IMR-90 (cell line): ENCODE results near the gene CMC2. TPM values are rescaled to one million over a fixed set of nuclear protein-coding genes. Genes with fewer than 3 reads are reported as not detected.

Experiments used
- ATAC-seq: fragments of 200-7000 bp; cut with Tn5 transposase; 2 replicates; pipeline ENCODE4 v1.9.1; 2020; ENCODE audit warnings: low read depth, mild to moderate bottlenecking, moderate library complexity
- BruUV-seq: library from RNA; stranded (reverse); fragments of 400-500 nt; replicated peaks from 2 replicates; lab custom pipeline; 2021; lab: Mats Ljungman, UMichigan
- CTCF ChIA-PET: fragments of 300-600 bp; formaldehyde crosslinking; extraction: SDS; loops from one replicate; lab custom pipeline; 2021; ENCODE audit warnings: antibody characterized with exemption; lab: Yijun Ruan, JAX
- POLR2A ChIA-PET: fragments of 300-600 bp; sonication (Branson Sonifier 250); formaldehyde crosslinking; loops from one replicate; lab custom pipeline; 2022; ENCODE audit warnings: antibody characterized with exemption; ENCODE audit not compliant: unreplicated experiment; lab: Charles Lee
- DNase-seq: peaks from one replicate; pipeline ENCODE4 v3.0.0; 2013
- H2AFZ ChIP-seq: replicated peaks from 2 replicates; pipeline ENCODE3; 2013; ENCODE audit warnings: low read length, mild to moderate bottlenecking; ENCODE audit not compliant: poor library complexity
- H2AK5ac ChIP-seq: 2 replicates; pipeline ENCODE4 v1.6.1; 2013; ENCODE audit warnings: low read depth, low read length, inconsistent platforms
- H2AK9ac ChIP-seq: replicated peaks from 2 replicates; pipeline ENCODE3; 2013; ENCODE audit warnings: mild to moderate bottlenecking, low read depth, low read length, moderate library complexity; ENCODE audit not compliant: poor library complexity
- H2BK120ac ChIP-seq: 2 replicates; pipeline ENCODE4 v1.6.1; 2013; ENCODE audit warnings: low read depth, low read length, inconsistent platforms
- H2BK15ac ChIP-seq: 3 replicates; pipeline ENCODE4 v1.6.1; 2013; ENCODE audit warnings: low read depth, low read length, inconsistent platforms
- H2BK20ac ChIP-seq: 2 replicates; pipeline ENCODE4 v1.6.1; 2013; ENCODE audit warnings: low read depth, mild to moderate bottlenecking, inconsistent platforms, low read length, moderate library complexity
- H2BK5ac ChIP-seq: 2 replicates; pipeline ENCODE4 v1.6.1; 2013; ENCODE audit warnings: mild to moderate bottlenecking, low read depth, low read length, inconsistent platforms; ENCODE audit not compliant: poor library complexity, severe bottlenecking
- H3K14ac ChIP-seq: replicated peaks from 2 replicates; pipeline ENCODE4 v1.6.1; 2013; ENCODE audit warnings: low read depth, low read length, inconsistent platforms
- H3K18ac ChIP-seq: 2 replicates; pipeline ENCODE4 v1.6.1; 2013; ENCODE audit warnings: low read depth, low read length, control low read depth
- H3K23ac ChIP-seq: 2 replicates; pipeline ENCODE4 v1.6.1; 2013; ENCODE audit warnings: low read depth, low read length, inconsistent platforms
- H3K27ac ChIP-seq: 2 replicates; pipeline ENCODE4 v1.5.1; 2013; ENCODE audit warnings: mild to moderate bottlenecking, control low read depth, low read length; ENCODE audit not compliant: insufficient read depth
- H3K27me3 ChIP-seq: 2 replicates; pipeline ENCODE4 v1.6.1; 2013; ENCODE audit warnings: low read length; ENCODE audit not compliant: control insufficient read depth, insufficient read depth
- H3K36me3 ChIP-seq: 2 replicates; pipeline ENCODE4 v1.6.1; 2013; ENCODE audit warnings: low read length, mixed read lengths; ENCODE audit not compliant: control insufficient read depth, insufficient read depth
- H3K4ac ChIP-seq: 2 replicates; pipeline ENCODE4 v1.6.1; 2013; ENCODE audit warnings: low read depth, low read length, inconsistent platforms
- H3K4me1 ChIP-seq: 2 replicates; pipeline ENCODE4 v1.6.1; 2013; ENCODE audit warnings: low read length, mixed read lengths; ENCODE audit not compliant: control insufficient read depth, insufficient read depth
- H3K4me2 ChIP-seq: 2 replicates; pipeline ENCODE4 v1.6.1; 2013; ENCODE audit warnings: low read depth, mild to moderate bottlenecking, control low read depth, low read length, moderate library complexity
- H3K4me3 ChIP-seq: 2 replicates; pipeline ENCODE4 v1.5.1; 2013; ENCODE audit warnings: low read depth, mild to moderate bottlenecking, control low read depth, low read length, moderate library complexity; ENCODE audit not compliant: insufficient read depth
- H3K56ac ChIP-seq: 2 replicates; pipeline ENCODE4 v1.6.1; 2013; ENCODE audit warnings: low read length, inconsistent platforms; ENCODE audit not compliant: insufficient read depth; ENCODE audit errors: extremely low read depth
- H3K79me1 ChIP-seq, 2 experiments: 2 replicates each; pipeline ENCODE4 v1.6.1; 2013; ENCODE audit warnings: low read length in 2 of 2, inconsistent platforms in 1 of 2, low read depth in 1 of 2
- H3K9ac ChIP-seq: 2 replicates; pipeline ENCODE4 v1.6.1; 2013; ENCODE audit warnings: low read depth, low read length, control low read depth
- H3K9me1 ChIP-seq: 2 replicates; pipeline ENCODE4 v1.6.1; 2013; ENCODE audit warnings: low read length, inconsistent platforms; ENCODE audit not compliant: insufficient read depth
- H3K9me3 ChIP-seq: 2 replicates; pipeline ENCODE4 v1.6.1; 2013; ENCODE audit warnings: low read length; ENCODE audit not compliant: control insufficient read depth, insufficient read depth
- H4K20me1 ChIP-seq: 2 replicates; pipeline ENCODE4 v1.6.1; 2013; ENCODE audit warnings: low read length, inconsistent platforms; ENCODE audit not compliant: insufficient read depth
- H4K5ac ChIP-seq: 2 replicates; pipeline ENCODE4 v1.6.1; 2013; ENCODE audit warnings: mild to moderate bottlenecking, low read depth, low read length, control low read depth
- H4K8ac ChIP-seq, 2 experiments: 2 replicates each; pipeline ENCODE4 v1.6.1; 2013; ENCODE audit warnings: low read depth in 2 of 2, low read length in 2 of 2, control low read depth in 1 of 2, inconsistent platforms in 1 of 2
- H4K91ac ChIP-seq: 2 replicates; pipeline ENCODE4 v1.6.1; 2013; ENCODE audit warnings: low read depth, low read length, inconsistent platforms; ENCODE audit not compliant: insufficient read depth
- BHLHE40 ChIP-seq: fragments of 150-350 bp; IDR thresholded peaks from 2 replicates; pipeline ENCODE4 v1.6.1; 2016; ENCODE audit warnings: mild to moderate bottlenecking, low read depth, low read length
- CEBPB ChIP-seq: IDR thresholded peaks from 2 replicates; pipeline ENCODE4 v1.6.1; 2012; ENCODE audit warnings: low read depth, low read length, improper control_type of control experiment
- CHD1 ChIP-seq: IDR thresholded peaks from 2 replicates; pipeline ENCODE4 v1.6.1; 2012; ENCODE audit warnings: low read depth, low read length, improper control_type of control experiment
- ELK1 ChIP-seq: fragments of 150-350 bp; IDR thresholded peaks from 2 replicates; pipeline ENCODE4 v1.6.1; 2016; ENCODE audit warnings: low read depth, mild to moderate bottlenecking, low read length, moderate library complexity, borderline replicate concordance
- MAFK ChIP-seq: IDR thresholded peaks from 2 replicates; pipeline ENCODE4 v1.6.1; 2012; ENCODE audit warnings: low read depth, low read length, improper control_type of control experiment
- MXI1 ChIP-seq: IDR thresholded peaks from 2 replicates; pipeline ENCODE4 v1.6.1; 2012; ENCODE audit warnings: low read depth, mild to moderate bottlenecking, low read length, moderate library complexity, borderline replicate concordance
- POLR2A ChIP-seq: IDR thresholded peaks from 2 replicates; pipeline ENCODE4 v1.6.1; 2012; ENCODE audit warnings: mild to moderate bottlenecking, low read depth, low read length
- RAD21 ChIP-seq: IDR thresholded peaks from 2 replicates; pipeline ENCODE4 v1.6.1; 2012; ENCODE audit warnings: low read length, improper control_type of control experiment
- RCOR1 ChIP-seq: IDR thresholded peaks from 2 replicates; pipeline ENCODE4 v1.6.1; 2012; ENCODE audit warnings: mild to moderate bottlenecking, low read length, improper control_type of control experiment; ENCODE audit not compliant: insufficient replicate concordance
- RFX5 ChIP-seq: IDR thresholded peaks from 2 replicates; pipeline ENCODE4 v1.8.0; 2012; ENCODE audit warnings: low read depth, mild to moderate bottlenecking, low read length, moderate library complexity
- SMC3 ChIP-seq: fragments of 150-350 bp; IDR thresholded peaks from 2 replicates; pipeline ENCODE4 v1.6.1; 2016; ENCODE audit warnings: low read depth, mild to moderate bottlenecking, antibody characterized with exemption, low read length, moderate library complexity
- USF2 ChIP-seq: fragments of 150-350 bp; IDR thresholded peaks from 2 replicates; pipeline ENCODE4 v1.6.1; 2017; ENCODE audit warnings: mild to moderate bottlenecking, antibody characterized with exemption, low read length, low read depth
- WGBS, 2 experiments: methylation state at CpG; one replicate each; pipeline versions ENCODE4 v1.1.5 to v1.1.7; 2013; ENCODE audit warnings: missing lambda C conversion rate in 2 of 2; ENCODE audit not compliant: insufficient read length in 1 of 2; ENCODE audit errors: extremely low coverage in 2 of 2; 5-methylcytosine and 5-hydroxymethylcytosine counted together
- dilution Hi-C: fragments of 300-500 bp; cut with HindIII; formaldehyde crosslinking; loops from one replicate; pipeline ENCODE4 v1.14.3; 2018; ENCODE audit warnings: low sequenced_read_pairs; ENCODE audit not compliant: unreplicated experiment
- in situ Hi-C: fragments of 300-500 bp; cut with MboI; formaldehyde crosslinking; loops from 3 replicates; pipeline ENCODE4 v1.14.3; 2019; ENCODE audit warnings: low sequenced_read_pairs, inconsistent platforms, mixed read lengths
- intact Hi-C: fragments of 100-400 bp; cut with micrococcal nuclease; formaldehyde crosslinking; loops from 2 replicates; pipeline ENCODE4 v1.10.0; 2022
- polyA plus RNA-seq, 3 experiments: library from polyadenylated mRNA; depleted of rRNA; stranded (reverse); fragments of >200 nt; gene quantifications; 2 replicates each; pipeline ENCODE4 v1.2.3, GENCODE V29; 2012; ENCODE audit warnings: low replicate concordance in 1 of 3
- total RNA-seq: library from RNA; depleted of rRNA; stranded (reverse); fragments of >200 nt; gene quantifications from 2 replicates; pipeline ENCODE4 v1.2.3, GENCODE V29; 2012

The CMC2 gene
- total and polyA plus RNA-seq, 2 of the 4 experiments (the other 2 are of a cell fraction), result 57.0 to 104 TPM

DNA sequence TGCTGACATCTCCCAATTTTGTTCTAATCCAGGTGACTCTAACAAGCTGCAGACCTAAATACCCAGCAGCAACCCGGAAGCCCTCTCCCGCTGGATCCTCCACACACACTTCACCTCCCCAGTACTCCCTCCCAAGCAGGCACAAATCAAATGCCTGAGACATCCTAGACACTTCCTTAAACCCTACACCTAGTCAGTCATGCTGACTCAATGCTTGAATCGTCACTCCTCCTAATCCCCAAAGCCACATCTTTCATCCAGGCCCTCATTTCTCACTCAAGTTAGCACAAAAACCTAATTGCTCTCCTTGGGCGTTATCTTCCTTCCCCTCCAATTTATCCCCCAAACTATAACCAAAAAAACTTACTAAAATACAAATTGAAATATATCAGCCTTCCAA lies 32.7 kb downstream of the CMC2 start:
- peaks cover 13 to 14% of the 10 kb centered on the region in 2 experiments; a peak in 3 of 4 replicates for H3K79me1 ChIP-seq
- no TSS peak for BruUV-seq
- DNase-seq, result peak; percentile 38
- no peaks in the 10 kb centered on the region for H3K9me3 ChIP-seq
- H3K27me3 ChIP-seq, result no peaks in the 10 kb centered on the region
- H3K18ac ChIP-seq, result no peak overlapping the region
- no peak overlapping the region for H4K5ac ChIP-seq
- intact Hi-C loops, result no loop called here
- no peaks in the 10 kb centered on the region; the same call in 1 of the 2 replicates for H4K20me1 ChIP-seq
- no peak overlapping the region for H4K8ac ChIP-seq
- no peak overlapping the region for H2BK120ac ChIP-seq
- no peak overlapping the region for H3K4me2 ChIP-seq
- H3K4me1 ChIP-seq, result no peaks in the 10 kb centered on the region
- no peak overlapping the region for H2BK5ac ChIP-seq
- dilution Hi-C loops, result no loop called here
- no peak overlapping the region for H3K27ac ChIP-seq
- no peak for ATAC-seq
- no peak overlapping the region for H4K91ac ChIP-seq
- no peak overlapping the region for H3K4ac ChIP-seq
- ChIA-PET CTCF (interaction anchor here (0.8 to 1.4 kb wide), 2 partner anchors 9 to 38 kb away, joined by 3 read pairs; no protein-coding TSS in a partner anchor), POLR2A (no interaction called here)
- 85 to 100% methylated on average over 1 to 2 of the region's 4 CpGs for WGBS, 2 experiments
- peaks cover 3% of the 10 kb centered on the region; the same call in 1 of the 2 replicates for H3K9me1 ChIP-seq
- no peak overlapping the region for H3K14ac ChIP-seq
- no peak overlapping the region for H3K56ac ChIP-seq
- H3K23ac ChIP-seq, result no peak overlapping the region
- H2AK9ac ChIP-seq, result no peak overlapping the region
- H3K4me3 ChIP-seq, result no peak overlapping the region
- in situ Hi-C loops, result no loop called here
- H2AFZ ChIP-seq, result no peak overlapping the region
- TF ChIP-seq MAFK (no peak), SMC3 (no peak), MXI1 (no peak), ELK1 (no peak), USF2 (no peak), RFX5 (no peak), CHD1 (no peak), CEBPB (no peak), RCOR1 (no peak), POLR2A (no peak), RAD21 (no peak), BHLHE40 (no peak)
- H3K36me3 ChIP-seq, result no peaks in the 10 kb centered on the region; the same call in 1 of the 2 replicates
- H2AK5ac ChIP-seq, result no peak overlapping the region
- no peak overlapping the region for H2BK15ac ChIP-seq
- H3K9ac ChIP-seq, result no peak overlapping the region
- H2BK20ac ChIP-seq, result no peak overlapping the region
